Measurements from ENCODE around the gene ATF6. TPM values are rescaled to one million over a fixed set of nuclear protein-coding genes. Genes with fewer than 3 reads are reported as not detected.

The ATF6 gene
- total and polyA plus RNA-seq, 2 of the 8 experiments (the other 6 are each of a cell fraction or from before 2014, with no cell fraction given), result 4.6 to 10.0 TPM

- Histone ChIP-seq H2AK5ac (ENCODE audit: low read depth, low read length) (no peak overlapping the region), H3K23ac (ENCODE audit: insufficient read length) (no peak overlapping the region), H3K9me3 (ENCODE audit: insufficient read depth in 2 of 2, low read depth in 1 of 2, low read length in 1 of 2) (no peaks in the 10 kb centered on the region), H3K27me3 (replicated peaks in 1 of 4; ENCODE audit: control insufficient read depth in 3 of 4, extremely low read depth in 1 of 4, insufficient read depth in 3 of 4, low read length in 3 of 4) (no peaks in the 10 kb centered on the region), H2AFZ (ENCODE audit: low read length) (no peak overlapping the region), H2BK120ac (replicated peaks; ENCODE audit: low read depth, low read length) (no peak overlapping the region), H2BK15ac (ENCODE audit: low read length) (no peak overlapping the region), H4K91ac (replicated peaks; ENCODE audit: insufficient read length, low read length) (no peak overlapping the region), H2BK12ac (ENCODE audit: low read depth, low read length) (no peak overlapping the region), H2BK5ac (ENCODE audit: low read depth, low read length) (no peak overlapping the region), H3K18ac (ENCODE audit: extremely low read depth, low read length) (no peak overlapping the region), H4K20me1 (replicated peaks in 1 of 2; ENCODE audit: control insufficient read depth in 1 of 2, insufficient read depth in 2 of 2, low read length in 2 of 2) (no peaks in the 10 kb centered on the region), H3K79me2 (ENCODE audit: control insufficient read depth in 1 of 2, insufficient read depth in 2 of 2, low read length in 2 of 2) (no peaks in the 10 kb centered on the region), H3K4ac (replicated peaks; ENCODE audit: insufficient read length, low read depth, low read length) (no peak overlapping the region), H3K36me3 (ENCODE audit: control insufficient read depth in 2 of 4, insufficient read depth in 4 of 4, low read length in 3 of 4) (no peaks in the 10 kb centered on the region), H3K79me1 (ENCODE audit: low read depth, low read length) (no peaks in the 10 kb centered on the region), H3K23me2 (ENCODE audit: low read depth, low read length) (no peaks in the 10 kb centered on the region), H3K9ac (replicated peaks in 1 of 4; ENCODE audit: extremely low read depth in 1 of 4, low read depth in 3 of 4, low read length in 3 of 4) (no peak overlapping the region), H2BK20ac (ENCODE audit: low read length) (no peak overlapping the region), H3K14ac (ENCODE audit: insufficient read length) (no peak overlapping the region), H4K5ac (ENCODE audit: insufficient read length, low read depth, low read length) (no peak overlapping the region), H4K8ac (ENCODE audit: extremely low read depth, insufficient read depth, low read length) (no peak overlapping the region), H3K27ac (ENCODE audit: low read depth, low read length) (no peak overlapping the region), H3K4me2 (ENCODE audit: insufficient read depth in 1 of 2, low read depth in 2 of 2, low read length in 2 of 2) (no peak overlapping the region), H3K4me3 (ENCODE audit: extremely low read depth in 1 of 4, insufficient read depth in 2 of 4, low read depth in 3 of 4, low read length in 4 of 4) (no peak overlapping the region), H3K4me1 (replicated peaks in 1 of 4; ENCODE audit: control insufficient read depth in 3 of 4, insufficient read depth in 4 of 4, low read length in 3 of 4) (no peaks in the 10 kb centered on the region), H3K56ac (replicated peaks; ENCODE audit: insufficient read length, low read depth, low read length) (no peak overlapping the region)
- CTCF ChIA-PET (ENCODE audit: partially characterized antibody), result interaction anchor here (1.5 kb wide), 1 partner anchor 78 kb away, joined by 3 read pairs; no protein-coding TSS in a partner anchor
- no peak for TF ChIP-seq HDAC6 (IDR thresholded peaks at IDR 0.05; ENCODE audit: low read depth, low read length)
- no peak for TF ChIP-seq RFX5 (IDR thresholded peaks at IDR 0.05; ENCODE audit: borderline replicate concordance, low read depth, low read length)
- no peak for TF ChIP-seq TEAD4 (IDR thresholded peaks at IDR 0.05; ENCODE audit: low read depth, low read length)
- TF ChIP-seq SRF (IDR thresholded peaks at IDR 0.05; ENCODE audit: low read depth, low read length), result no peak
- TF ChIP-seq POLR2AphosphoS5 (IDR thresholded peaks at IDR 0.05; ENCODE audit: low read depth, low read length), result no peak
- TF ChIP-seq NANOG (IDR thresholded peaks at IDR 0.05; ENCODE audit: insufficient read depth, low read depth, low read length, poor library complexity, severe bottlenecking), result no peak
- TF ChIP-seq YY1 (IDR thresholded peaks at IDR 0.05; ENCODE audit: low read depth, low read length), result no peak
- no peak for TF ChIP-seq TCF12 (IDR thresholded peaks at IDR 0.05; ENCODE audit: low read depth, low read length)
- no peak for TF ChIP-seq SIRT6 (IDR thresholded peaks at IDR 0.05; ENCODE audit: low read length)
- no peak for TF ChIP-seq MAX (IDR thresholded peaks at IDR 0.05)
- TF ChIP-seq MAFK (IDR thresholded peaks at IDR 0.05; ENCODE audit: low read depth, low read length), result no peak
- TF ChIP-seq POLR2A (IDR thresholded peaks at IDR 0.05; ENCODE audit: control extremely low read depth in 1 of 2, low read depth in 2 of 2, low read length in 2 of 2), result no peak
- TF ChIP-seq POU5F1 (IDR thresholded peaks at IDR 0.05; ENCODE audit: low read depth, low read length), result no peak
- no peak for DNase-seq (ENCODE audit: low read depth in 1 of 2, low spot score in 2 of 2)
- POLR2A ChIA-PET (ENCODE audit: partially characterized antibody), result no interaction called here
- no peak for FAIRE-seq
- WGBS, 2 experiments (ENCODE audit: extremely low coverage in 1 of 2, insufficient coverage in 1 of 2, insufficient read length in 1 of 2, insufficient replicate concordance in 2 of 2, low coverage in 1 of 2, low lambda C conversion rate in 2 of 2, missing lambda C conversion rate in 1 of 2), result 91% methylated on average over 3 of the region's 3 CpGs; no CpG with 5 or more reads in 1 of the 2 experiments
Observed at GRCh38 chr1:161956930-161957329, 190.8 kb downstream of the ATF6 start.

Measured in H1 (cell line).